Measurements from ENCODE around the gene CSTPP1.
A peak's percentile ranks its signal among the peaks of the same experiment; 100 is the strongest.

The CSTPP1 gene

GRCh38 chr11:47165253-47165840, 228.8 kb downstream of the CSTPP1 start:
- no peak for DNase-seq

DNA sequence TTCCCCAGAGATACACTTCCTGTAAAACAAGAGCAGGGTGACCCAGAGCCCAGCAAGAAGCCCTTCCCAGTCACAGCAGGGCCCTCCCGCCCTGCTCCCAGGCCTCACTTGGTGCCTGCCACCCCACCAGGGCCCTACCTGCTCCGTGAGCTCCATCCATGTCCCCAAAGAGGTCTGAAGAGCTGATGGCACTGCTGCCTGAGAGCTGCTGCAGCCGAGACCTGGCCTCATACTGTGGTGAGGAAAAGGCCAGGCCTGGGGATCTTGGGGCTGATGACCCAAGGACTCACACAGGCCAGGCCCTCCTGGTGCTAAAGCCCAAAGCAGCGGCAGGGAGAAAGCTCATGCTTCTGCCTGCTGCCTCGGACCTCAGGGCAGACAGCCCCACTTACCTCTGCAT, 229.8 kb downstream of the CSTPP1 start:
- no peak for DNase-seq

GRCh38 chr11:47171061-47171838, 234.7 kb downstream of the CSTPP1 start:
- DNase-seq = no peak

DNA sequence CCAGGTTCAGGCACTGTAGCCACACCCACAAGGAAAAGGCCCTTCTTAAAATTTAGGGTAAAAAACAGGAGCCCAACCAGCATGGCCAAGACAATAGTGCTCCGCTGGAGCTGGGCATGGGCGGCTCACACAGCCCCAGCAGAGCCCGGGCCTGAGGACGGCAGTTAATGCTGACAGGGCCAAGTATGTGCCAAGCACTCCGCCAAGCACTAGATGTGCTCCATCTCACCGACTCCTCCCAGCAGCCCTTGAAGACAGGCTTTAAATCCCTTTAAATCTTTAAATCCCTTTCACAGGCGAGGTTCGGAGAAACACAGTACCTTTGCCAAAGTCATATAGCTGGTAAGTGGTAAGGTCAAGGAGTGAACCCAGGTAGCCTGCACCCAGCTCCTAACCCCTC, 235.3 kb downstream of the CSTPP1 start:
- DNase-seq = no peak

DNA sequence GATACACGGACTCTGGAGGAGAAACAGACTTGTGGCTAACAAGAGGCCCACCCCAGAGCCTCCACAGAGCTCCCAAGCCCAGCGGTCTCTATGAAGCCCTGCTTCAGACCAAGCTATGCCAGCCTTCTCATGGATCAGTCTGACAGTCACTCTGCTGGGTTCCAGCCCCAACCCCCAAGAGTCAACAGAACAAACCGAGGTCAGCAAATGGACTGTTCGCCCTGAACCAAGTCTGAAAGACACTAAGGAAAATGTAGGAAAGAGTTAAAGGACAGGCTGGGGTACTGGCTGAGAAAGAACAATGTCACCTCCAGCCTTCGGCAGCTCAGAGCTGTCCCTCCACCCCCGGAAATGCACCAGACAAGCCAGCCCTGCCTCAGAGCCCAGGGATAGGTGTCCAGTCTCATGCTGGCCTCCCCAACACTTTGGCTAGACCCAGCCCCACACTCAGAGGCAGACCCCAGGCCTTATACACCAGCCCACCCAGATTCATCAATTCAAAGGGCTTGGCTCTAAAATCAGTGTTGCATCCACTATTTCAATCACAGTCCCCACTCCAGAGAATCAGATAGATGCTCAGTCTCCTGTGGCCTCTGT, 236.3 kb downstream of the CSTPP1 start:
- no peak for DNase-seq

DNA sequence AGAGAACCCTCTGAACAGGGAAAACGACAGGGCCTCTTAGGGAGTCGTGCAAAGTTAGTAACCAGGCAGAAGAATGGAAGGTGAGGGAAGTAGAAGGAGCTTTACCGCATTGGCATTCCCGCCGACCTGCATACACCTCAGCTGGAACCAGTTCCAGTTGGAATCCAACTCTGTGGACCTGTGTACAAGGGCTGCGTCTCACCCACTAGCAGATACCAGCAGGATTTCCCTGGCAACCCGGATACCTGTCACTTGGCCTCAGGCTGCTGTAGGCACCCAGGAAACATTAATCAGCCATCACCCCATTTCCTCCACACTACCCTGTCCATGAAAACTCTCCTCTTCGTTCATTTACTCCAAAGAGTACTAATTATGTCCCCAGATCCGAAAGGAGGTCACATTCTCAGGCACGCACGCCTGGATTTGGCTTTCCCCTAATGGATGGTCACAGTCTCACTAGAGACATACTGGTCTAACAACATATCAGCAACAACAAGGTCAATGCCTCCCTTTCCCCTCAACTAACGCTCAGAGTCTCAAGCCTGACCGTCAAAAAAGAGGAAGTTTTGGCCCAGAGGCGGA, 239.3 kb downstream of the CSTPP1 start:
- no peak for DNase-seq

DNA sequence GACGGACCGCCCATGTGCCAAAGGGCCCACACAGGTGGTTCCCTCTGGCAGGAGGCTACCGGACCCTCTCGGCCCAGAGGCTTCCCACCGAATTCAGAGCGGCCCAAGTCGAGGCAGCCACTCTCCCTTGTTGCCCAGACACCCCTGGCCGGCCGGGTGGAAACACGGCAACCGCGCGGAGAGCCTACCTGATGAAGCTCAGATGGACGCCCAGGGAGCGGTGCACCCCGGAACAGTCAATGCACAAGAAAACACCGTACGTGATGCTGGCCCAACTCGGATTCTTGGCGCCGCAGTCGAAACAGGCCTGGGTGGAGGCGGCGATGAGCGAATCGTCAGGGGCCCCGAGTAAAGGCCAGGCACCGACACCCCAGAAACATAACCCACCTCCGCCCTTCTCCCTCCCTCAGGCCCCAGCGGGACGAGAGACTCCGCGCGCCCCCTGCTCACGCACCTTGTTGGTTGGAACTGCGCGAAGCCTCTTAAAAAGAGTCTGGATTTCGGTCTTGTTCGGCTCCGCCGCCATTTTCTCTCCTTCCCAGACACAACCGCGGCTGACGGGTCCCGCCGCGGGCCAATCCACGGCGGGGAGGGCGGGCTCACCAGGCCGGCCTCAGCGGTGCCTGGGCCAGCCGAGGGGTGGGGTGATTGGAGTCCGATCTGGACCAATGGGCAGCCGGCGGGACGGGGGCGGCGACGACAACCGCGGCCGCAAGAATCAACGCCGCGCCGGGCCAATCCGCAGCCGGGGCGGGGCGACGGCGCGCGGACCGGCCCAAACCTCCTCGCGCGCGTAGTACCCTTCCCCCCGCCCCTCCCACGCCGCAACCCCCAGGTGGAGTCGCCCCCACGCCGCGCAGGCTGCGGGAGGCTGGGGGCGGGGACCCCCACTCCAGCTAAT, 240.0 kb downstream of the CSTPP1 start, which contains the start of gene ARFGAP2:
ARFGAP2 (minus strand) TSS at position 552 of the 901 bp plus-strand sequence; CDS start at position 526, 26 bp downstream.
- DNase-seq = peak; percentile 96 to 98 (median 96)

DNA sequence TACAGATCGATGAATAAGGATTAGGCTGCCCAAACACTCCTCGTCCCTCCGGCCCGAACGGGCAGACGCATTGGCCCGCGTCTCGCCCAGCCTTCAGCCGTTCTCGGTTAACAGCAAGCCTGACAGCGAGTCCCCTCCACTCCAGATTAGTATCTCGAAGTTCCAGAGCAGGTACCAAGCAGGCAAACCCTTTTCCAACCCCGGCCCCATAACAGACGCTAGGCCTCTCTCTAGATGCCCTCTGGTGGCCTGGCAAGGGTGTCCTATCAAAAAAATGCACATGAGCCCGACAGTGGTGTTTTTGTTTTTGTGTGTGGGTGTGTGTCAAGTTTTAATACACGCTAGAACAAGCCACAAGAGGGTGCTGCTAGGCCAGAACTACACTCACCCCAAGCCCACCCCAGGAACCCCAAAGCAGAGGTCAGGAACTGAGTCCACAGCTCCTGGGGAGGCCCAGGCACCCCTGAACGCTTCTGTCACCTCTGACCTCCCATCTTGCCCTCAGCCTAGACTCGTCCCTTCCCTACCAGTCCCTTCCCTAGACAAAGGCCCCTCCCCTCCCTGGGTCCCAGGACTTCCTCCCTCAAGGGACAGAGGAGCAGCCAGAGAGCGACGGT, 240.8 kb downstream of the CSTPP1 start:
- peak in 2 of 3 experiments; percentile 77 to 90 for DNase-seq

DNA sequence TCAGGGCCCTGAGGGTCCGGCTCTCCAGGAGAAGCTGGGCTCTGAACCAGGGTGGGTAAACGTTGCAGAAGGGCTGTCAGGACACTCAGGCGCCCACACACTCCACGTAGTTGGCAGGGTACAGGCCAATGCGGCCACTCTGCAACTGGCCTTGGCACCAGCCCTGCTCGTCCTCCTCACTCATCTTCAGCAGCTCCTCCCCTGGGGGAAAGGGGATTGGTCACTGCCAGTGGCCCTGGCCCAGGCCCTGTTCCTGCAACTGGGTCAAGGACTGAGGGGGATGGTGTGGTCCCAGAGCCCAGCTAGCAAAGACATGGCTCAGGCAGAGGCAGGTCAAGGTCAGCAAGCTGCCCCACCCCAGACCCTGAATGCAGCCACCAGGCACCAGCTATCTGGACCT, 241.3 kb downstream of the CSTPP1 start:
- no peak for DNase-seq

DNA sequence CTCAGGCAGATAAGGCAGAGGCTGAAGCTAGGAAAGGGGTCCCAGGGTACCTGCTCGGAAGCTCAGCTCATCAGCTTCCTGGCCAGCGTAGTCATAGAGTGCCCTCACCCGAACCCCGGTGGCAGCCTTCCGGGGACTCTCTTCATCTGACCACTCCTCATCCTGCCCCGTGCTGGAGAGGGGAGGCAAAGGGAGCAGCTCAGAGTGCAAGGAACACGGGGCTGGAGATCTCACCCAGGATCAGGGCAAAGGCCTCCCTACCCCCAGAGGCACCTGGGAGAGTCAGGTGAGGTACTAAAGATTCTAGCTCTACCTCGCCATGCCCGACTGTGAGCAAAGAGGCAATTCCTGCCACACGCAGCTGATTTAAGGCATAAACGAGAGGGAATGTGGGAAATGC, 241.8 kb downstream of the CSTPP1 start:
- DNase-seq = no peak

DNA sequence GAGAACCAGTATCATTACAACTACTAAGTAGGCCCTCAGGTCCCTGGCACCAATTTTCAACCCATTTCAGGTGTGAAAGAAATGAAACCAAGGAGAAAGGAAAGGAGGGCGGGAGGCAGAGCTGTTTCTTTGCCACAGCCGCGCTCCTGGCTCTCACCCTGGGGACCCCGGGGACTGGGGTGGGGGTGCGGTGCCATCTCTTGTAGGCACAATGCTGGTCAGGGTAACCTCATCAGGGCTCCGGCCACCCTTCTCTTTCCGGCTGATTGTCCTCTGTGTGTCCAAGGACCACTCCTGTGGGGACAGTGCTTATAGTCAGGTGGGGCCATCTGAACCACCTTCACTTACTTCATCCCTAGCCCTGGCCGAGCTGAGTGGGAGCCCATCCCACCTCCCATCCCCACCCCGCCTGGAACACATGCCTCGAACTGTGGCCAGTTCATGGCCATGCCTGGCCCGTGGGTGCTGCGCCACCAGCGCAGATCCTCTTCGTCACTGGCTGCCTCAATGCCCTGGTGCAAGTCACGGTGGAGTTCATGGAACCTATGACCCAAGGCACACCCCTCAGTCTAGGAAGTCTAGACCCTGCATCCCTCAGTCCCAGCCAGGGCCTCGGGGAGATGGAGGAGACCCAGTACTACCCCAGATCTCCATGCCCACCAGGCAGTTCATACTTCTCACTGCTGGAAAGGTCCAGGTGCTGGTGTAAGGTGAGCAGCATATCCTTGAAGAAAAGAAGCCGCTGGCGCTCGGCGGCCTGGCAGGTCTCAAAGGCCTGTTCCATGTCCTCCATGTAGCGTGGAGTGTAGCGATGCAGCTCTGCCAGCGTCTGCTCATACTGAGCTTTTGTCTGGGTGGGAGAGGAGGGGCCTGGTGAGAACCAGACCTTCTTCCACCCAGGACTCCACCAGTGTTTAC, 242.4 kb downstream of the CSTPP1 start:
- no peak for DNase-seq

DNA sequence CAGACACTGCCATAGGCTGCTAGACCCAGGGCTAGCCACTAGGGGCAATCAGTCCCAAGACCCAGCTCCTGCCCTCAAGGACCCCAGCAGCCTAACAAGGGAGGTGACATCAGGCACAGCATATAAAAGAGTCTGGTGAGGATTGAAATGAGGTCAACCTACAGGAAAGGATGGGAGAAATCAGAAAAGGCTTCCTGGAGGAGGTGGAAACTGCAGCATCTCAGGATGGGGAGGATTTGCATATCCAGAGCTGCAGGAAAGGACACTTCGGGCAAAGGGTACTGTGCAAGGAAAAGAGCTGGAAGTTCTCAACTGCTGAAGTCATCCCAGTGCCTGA, 243.1 kb downstream of the CSTPP1 start:
- peak; percentile 13 to 46 (median 21) for DNase-seq

- DNase-seq = no peak
These were observed 243.6 kb downstream of the CSTPP1 start for GRCh38 chr11:47180006-47180787.

- DNase-seq = no peak
These were observed 244.7 kb downstream of the CSTPP1 start for GRCh38 chr11:47181271-47181670.

DNA sequence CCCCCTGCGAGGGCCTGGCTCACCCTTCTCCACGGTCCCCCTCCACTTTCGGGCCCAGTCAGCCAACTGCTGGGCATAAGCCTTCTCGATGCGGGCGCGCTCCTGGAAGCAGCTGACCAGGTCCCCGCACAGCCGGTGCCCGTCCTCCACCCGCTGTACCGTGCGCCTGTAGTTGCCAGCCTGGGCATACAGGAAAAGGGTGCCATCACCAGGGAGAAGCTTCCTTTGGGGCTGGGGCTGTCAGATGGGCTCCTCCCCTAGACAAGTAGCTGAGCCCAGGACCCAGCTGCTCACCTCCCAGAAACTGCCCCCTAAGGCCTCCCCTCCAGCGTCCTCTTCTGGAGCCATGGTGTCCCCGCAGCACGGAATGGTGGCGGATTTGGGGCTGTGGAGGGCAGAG, 245.8 kb downstream of the CSTPP1 start:
- DNase-seq = no peak

DNA sequence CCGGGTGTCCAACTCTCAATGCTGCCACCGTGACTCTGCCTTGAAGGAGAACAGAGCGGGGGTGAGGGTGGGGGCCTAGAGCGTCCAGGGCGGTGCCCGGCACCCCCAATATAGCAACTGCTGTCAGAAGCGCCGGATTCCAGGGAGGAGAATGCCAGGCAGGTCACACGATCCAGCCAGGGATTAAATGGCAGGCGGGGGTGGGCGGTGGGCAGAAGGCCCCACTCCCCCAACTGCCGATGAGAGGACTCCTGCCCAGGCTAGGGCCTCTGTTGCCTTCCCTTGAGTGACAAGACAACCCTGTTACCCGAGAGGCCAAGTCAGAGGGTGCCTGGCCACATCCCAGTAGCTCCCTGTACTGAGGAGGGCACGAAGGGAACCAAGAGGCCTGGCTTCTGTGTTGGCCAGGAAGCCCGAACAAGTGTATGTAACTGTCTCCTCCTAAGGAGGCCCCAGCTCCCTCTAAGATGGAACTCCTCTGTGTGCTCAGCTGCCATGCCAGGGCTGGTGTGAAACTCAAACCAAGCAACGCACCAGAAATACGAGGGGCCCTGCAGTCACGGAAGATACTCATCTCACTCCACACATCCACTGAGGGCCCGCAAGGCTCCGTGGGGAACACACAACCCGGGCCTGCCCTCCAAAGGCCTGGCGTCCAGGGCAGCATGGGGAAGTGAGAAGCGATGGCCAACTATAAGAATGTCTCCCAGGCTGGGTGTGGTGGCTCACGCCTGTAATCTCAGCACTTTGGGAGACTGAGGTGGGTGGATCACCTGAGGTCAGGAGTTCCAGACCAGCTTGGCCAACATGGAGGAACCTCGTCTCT, 246.7 kb downstream of the CSTPP1 start:
- no peak for DNase-seq

- DNase-seq = no peak
These were observed 247.4 kb downstream of the CSTPP1 start for GRCh38 chr11:47183969-47184368.

DNA sequence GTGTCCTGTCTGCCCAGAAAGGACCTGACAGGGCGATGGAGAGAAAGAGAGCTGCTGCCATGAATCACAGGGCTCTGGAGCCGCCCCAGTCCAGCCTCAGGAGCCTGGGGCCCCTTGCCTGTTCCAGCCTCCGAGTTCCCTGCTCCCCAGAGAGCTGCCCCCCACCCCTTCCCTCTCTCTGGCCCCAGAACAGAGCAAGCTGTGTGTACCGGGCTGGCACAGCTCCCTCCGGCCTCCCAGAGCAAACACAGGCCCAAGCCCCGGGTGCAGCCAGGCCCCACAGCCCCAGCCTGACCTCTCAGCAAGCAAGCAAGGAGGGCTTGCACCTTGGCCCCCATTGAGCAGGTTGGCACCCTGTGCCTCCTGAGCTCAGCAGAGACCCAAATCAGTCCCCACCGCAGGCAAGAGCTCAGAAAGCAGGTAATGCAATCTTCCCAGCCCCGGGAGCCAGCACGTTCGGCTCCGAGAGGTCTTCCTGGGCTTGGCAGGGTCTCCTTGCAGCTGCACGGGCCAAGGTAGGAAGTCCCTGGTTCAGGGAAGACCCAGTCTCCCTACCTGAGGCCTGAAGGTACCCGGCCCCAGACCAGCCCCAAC, 248.2 kb downstream of the CSTPP1 start:
- DNase-seq = no peak

Measured in NCI-H1417 (cell line).